22Rv1 (cell line): ENCODE data around the gene GPR146.

Experiments used
- CTCF ChIP-seq: fragments of 450-650 bp; IDR thresholded peaks from 2 replicates; pipeline ENCODE4 v1.5.1; 2017; ENCODE audit warnings: mild to moderate bottlenecking
- ZFX ChIP-seq: fragments of 450-650 bp; IDR thresholded peaks from 2 replicates; pipeline ENCODE4 v1.6.1; 2017; ENCODE audit warnings: antibody characterized with exemption, borderline replicate concordance

DNA sequence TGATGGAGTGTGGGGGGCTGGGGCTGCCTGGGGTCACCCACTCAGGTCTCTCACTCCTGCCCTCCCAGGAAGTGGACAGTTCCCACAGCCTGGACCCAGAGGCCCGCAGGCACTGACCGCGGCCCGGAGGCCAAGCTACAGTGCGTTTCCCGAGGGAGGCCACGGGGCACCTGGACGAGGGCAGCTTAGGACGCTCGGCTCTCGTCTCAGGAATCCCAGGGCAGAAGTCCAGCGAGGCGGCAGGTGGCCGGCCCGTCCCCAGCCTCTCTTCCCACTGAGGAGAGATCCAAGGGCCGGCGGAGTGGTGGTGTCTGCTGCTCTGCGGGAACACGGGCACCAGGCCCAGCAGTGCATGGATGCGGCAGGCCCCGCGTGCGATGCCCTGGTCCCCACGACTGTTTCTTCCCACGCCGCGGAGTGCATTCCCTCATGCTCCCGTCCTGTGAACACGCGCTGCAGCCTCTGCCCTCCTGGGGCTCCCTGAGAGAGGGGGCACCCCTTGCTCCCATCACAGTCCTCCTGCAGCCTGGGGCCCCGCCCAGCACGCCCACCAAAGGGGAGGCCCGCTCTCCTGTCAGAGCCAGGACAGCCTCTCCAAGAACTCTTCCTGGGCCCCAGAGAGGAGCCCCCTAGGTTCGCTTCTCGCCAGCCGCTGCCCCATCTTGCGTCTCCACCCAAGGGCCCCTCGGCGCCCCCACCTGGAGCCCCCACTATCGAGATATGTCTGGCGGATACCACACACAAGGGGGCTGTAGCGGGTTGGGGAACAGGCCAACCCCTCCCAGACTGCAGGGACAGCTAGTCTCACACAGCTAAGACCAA, 24.3 kb upstream of the GPR146 start:
- TF ChIP-seq CTCF (no peak), ZFX (no peak)
